SK-N-SH treated with all-trans-retinoic acid at 6 μM for 48 hours (cell line): ENCODE measurements around the gene NARS2.

Experiments
- ATAC-seq: fragments of 200-7000 bp; cut with Tn5 transposase; 3 replicates; pipeline ENCODE4 v1.9.1; 2020; ENCODE audit warnings: mild to moderate bottlenecking, moderate library complexity
- CSDC2 ChIP-seq: fragments of 250-450 bp; sonication (Bioruptor Pico); IDR thresholded peaks from 2 replicates; pipeline ENCODE4 v1.5.0; 2020; ENCODE audit warnings: mild to moderate bottlenecking, moderate library complexity
- GLIS3 ChIP-seq: fragments of 250-450 bp; sonication (Bioruptor Pico); IDR thresholded peaks from 2 replicates; pipeline ENCODE4 v1.5.0; 2020; ENCODE audit warnings: mild to moderate bottlenecking, moderate library complexity
- ISL1 ChIP-seq: fragments of 250-450 bp; sonication (Bioruptor Pico); IDR thresholded peaks from 2 replicates; pipeline ENCODE4 v2.1.2; 2022; ENCODE audit warnings: mild to moderate bottlenecking, moderate library complexity
- OSR1 ChIP-seq: fragments of 250-450 bp; sonication (Bioruptor Pico); IDR thresholded peaks from 2 replicates; pipeline ENCODE4 v1.8.0; 2022; ENCODE audit warnings: moderate library complexity, mild to moderate bottlenecking, inconsistent platforms
- PPARA ChIP-seq: fragments of 250-450 bp; sonication (Bioruptor Pico); IDR thresholded peaks from 2 replicates; pipeline ENCODE4 v1.5.0; 2020; ENCODE audit warnings: mild to moderate bottlenecking, borderline replicate concordance
- SNAI2 ChIP-seq: fragments of 250-450 bp; sonication (Bioruptor Pico); IDR thresholded peaks from 2 replicates; pipeline ENCODE4 v1.5.0; 2020; ENCODE audit warnings: mild to moderate bottlenecking, moderate library complexity
- TCF4 ChIP-seq: fragments of 250-450 bp; sonication (Bioruptor Pico); IDR thresholded peaks from 2 replicates; pipeline ENCODE4 v1.8.0; 2021; ENCODE audit warnings: mild to moderate bottlenecking, moderate library complexity, borderline replicate concordance
- TOX ChIP-seq: fragments of 250-450 bp; sonication (Bioruptor Pico); IDR thresholded peaks from 2 replicates; pipeline ENCODE4 v1.8.0; 2021; ENCODE audit warnings: mild to moderate bottlenecking, moderate library complexity, borderline replicate concordance
- ZC3H10 ChIP-seq: fragments of 250-450 bp; sonication (Bioruptor Pico); IDR thresholded peaks from 2 replicates; pipeline ENCODE4 v1.5.1; 2021; ENCODE audit warnings: mild to moderate bottlenecking, moderate library complexity
- ZFP3 ChIP-seq: fragments of 250-450 bp; sonication (Bioruptor Pico); IDR thresholded peaks from 2 replicates; pipeline ENCODE4 v1.5.0; 2020; ENCODE audit warnings: mild to moderate bottlenecking, moderate library complexity
- ZFP30 ChIP-seq: fragments of 450-650 bp; formaldehyde crosslinking; IDR thresholded peaks from 2 replicates; pipeline ENCODE4 v1.5.0; 2022; ENCODE audit warnings: mild to moderate bottlenecking, moderate library complexity
- ZNF565 ChIP-seq: fragments of 450-650 bp; formaldehyde crosslinking; conservative IDR thresholded peaks from 2 replicates; pipeline ENCODE4 v1.5.0; 2020; ENCODE audit warnings: low read depth, mild to moderate bottlenecking, moderate library complexity
- ZNF70 ChIP-seq: fragments of 450-650 bp; formaldehyde crosslinking; IDR thresholded peaks from 2 replicates; pipeline ENCODE4 v1.5.0; 2020; ENCODE audit warnings: mild to moderate bottlenecking, moderate library complexity
- TF ChIP-seq, protein P1 (sequence below): fragments of 250-450 bp; sonication (Bioruptor Pico); IDR thresholded peaks from 2 replicates; pipeline ENCODE4 v1.5.1; 2020; ENCODE audit warnings: low read depth, mild to moderate bottlenecking, moderate library complexity
- TF ChIP-seq, protein P2 (sequence below): fragments of 250-450 bp; sonication (Bioruptor Pico); IDR thresholded peaks from 2 replicates; pipeline ENCODE4 v1.5.1; 2021; ENCODE audit warnings: mild to moderate bottlenecking, moderate library complexity
- TF ChIP-seq, protein P3 (sequence below): fragments of 250-450 bp; sonication (Bioruptor Pico); IDR thresholded peaks from 2 replicates; pipeline ENCODE4 v1.8.0; 2021; ENCODE audit warnings: low read depth, mild to moderate bottlenecking, moderate library complexity, borderline replicate concordance
- TF ChIP-seq, protein P4 (sequence below): fragments of 250-450 bp; sonication (Bioruptor Pico); IDR thresholded peaks from 2 replicates; pipeline ENCODE4 v1.8.0; 2020; ENCODE audit warnings: mild to moderate bottlenecking, moderate library complexity, borderline replicate concordance
- TF ChIP-seq, protein P5 (sequence below): fragments of 250-450 bp; sonication (Bioruptor Pico); IDR thresholded peaks from 2 replicates; pipeline ENCODE4 v1.5.0; 2020; ENCODE audit warnings: mild to moderate bottlenecking, moderate library complexity

The NARS2 gene

DNA sequence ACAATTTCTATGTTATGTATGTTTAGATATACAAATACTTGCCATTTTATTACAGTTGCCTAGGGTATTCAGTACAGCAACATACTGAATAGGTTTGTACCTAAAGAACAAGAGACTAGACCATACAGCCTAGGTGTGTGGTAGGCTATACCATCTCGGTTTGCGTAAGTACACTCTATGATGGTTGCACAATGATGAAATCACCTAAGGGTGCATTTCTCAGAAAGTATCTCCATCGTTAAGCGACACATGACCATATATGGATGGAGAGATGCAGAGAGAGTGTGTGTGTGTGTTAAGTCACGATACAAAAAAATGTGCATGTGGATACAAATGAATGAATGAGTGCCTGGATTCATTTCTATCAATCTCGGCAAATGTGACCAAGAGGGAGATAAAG lies 37.7 kb downstream of the NARS2 start:
- no peak for ATAC-seq
- TF ChIP-seq CSDC2 (CRISPR knock-in tag) (no peak), SNAI2 (no peak), ISL1 (no peak), GLIS3 (CRISPR knock-in tag) (no peak), TOX (CRISPR knock-in tag) (no peak), ZNF70 (no peak)
- TF ChIP-seq, protein P1, sequence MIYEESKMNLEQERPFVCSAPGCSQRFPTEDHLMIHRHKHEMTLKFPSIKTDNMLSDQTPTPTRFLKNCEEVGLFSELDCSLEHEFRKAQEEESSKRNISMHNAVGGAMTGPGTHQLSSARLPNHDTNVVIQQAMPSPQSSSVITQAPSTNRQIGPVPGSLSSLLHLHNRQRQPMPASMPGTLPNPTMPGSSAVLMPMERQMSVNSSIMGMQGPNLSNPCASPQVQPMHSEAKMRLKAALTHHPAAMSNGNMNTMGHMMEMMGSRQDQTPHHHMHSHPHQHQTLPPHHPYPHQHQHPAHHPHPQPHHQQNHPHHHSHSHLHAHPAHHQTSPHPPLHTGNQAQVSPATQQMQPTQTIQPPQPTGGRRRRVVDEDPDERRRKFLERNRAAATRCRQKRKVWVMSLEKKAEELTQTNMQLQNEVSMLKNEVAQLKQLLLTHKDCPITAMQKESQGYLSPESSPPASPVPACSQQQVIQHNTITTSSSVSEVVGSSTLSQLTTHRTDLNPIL (CRISPR knock-in tag), result no peak
- TF ChIP-seq, all 23 proteins: peak for 0

DNA sequence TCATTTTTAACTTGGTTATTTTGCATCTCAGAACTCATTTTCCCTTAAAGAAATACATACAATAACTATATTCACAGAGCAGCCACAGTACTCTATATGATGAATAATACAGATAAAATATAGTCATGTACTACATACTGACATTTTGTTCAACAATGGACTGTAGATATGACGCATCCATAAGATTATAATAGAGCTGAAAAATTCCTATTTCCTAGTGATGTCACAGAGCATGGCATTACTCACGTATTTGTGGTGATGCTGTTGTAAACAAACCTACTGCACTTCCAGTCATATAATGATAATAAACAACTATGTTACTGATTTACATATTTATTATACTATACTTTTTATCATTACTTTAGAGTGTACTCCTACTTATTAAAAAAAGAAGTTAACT lies 38.7 kb downstream of the NARS2 start:
- TF ChIP-seq, protein P1 (CRISPR knock-in tag), result no peak
- TF ChIP-seq, all 23 proteins: peak for 0
- no peak for ATAC-seq

DNA sequence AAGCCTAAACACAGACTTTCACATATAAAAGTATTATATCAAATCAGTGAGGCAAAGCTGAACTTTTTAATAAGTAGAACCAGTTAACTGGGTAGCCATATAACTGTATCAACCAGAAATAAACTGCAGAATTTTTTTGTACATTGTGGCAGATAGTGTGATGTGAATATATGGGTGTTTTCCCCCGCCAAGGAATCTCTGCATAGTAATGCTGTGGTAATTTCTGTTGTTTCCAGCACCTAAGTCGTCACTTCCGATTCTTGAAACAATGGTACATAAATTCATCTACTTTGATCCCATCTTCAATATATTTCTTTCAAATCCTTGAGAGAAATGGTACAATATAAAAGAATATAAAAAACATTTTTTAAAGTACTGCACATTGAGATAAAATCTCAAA lies 39.6 kb downstream of the NARS2 start:
- ATAC-seq, result no peak
- TF ChIP-seq GLIS3 (CRISPR knock-in tag) (no peak), SNAI2 (no peak), TCF4 (CRISPR knock-in tag) (no peak), CSDC2 (CRISPR knock-in tag) (no peak), ZNF565 (CRISPR knock-in tag) (no peak)
- TF ChIP-seq, protein P2, sequence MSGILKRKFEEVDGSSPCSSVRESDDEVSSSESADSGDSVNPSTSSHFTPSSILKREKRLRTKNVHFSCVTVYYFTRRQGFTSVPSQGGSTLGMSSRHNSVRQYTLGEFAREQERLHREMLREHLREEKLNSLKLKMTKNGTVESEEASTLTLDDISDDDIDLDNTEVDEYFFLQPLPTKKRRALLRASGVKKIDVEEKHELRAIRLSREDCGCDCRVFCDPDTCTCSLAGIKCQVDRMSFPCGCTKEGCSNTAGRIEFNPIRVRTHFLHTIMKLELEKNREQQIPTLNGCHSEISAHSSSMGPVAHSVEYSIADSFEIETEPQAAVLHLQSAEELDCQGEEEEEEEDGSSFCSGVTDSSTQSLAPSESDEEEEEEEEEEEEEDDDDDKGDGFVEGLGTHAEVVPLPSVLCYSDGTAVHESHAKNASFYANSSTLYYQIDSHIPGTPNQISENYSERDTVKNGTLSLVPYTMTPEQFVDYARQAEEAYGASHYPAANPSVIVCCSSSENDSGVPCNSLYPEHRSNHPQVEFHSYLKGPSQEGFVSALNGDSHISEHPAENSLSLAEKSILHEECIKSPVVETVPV, result no peak
- TF ChIP-seq, protein P3, sequence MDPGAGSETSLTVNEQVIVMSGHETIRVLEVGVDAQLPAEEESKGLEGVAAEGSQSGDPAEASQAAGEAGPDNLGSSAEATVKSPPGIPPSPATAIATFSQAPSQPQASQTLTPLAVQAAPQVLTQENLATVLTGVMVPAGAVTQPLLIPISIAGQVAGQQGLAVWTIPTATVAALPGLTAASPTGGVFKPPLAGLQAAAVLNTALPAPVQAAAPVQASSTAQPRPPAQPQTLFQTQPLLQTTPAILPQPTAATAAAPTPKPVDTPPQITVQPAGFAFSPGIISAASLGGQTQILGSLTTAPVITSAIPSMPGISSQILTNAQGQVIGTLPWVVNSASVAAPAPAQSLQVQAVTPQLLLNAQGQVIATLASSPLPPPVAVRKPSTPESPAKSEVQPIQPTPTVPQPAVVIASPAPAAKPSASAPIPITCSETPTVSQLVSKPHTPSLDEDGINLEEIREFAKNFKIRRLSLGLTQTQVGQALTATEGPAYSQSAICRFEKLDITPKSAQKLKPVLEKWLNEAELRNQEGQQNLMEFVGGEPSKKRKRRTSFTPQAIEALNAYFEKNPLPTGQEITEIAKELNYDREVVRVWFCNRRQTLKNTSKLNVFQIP (CRISPR knock-in tag), result no peak
- TF ChIP-seq, protein P1 (CRISPR knock-in tag), result no peak

DNA sequence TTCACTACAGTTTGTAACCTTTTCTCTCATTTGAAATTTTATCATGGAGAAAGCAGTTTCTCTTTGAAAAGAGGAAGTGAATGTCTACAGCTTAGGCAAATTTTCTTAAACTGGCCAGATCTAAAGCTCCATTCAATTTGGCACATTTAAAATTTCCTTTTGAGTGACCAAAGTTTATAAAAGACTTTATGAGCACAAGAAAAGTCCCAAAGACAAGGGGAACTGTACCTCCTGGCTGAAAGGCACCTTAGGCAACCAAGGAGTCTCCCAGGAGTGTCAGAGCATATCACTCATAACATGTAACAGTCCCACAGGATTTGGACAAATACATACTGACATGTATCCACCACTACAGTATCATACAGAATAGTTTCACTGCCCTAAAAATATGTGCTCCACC lies 41.3 kb downstream of the NARS2 start:
- no peak for ATAC-seq
- no peak for TF ChIP-seq ZNF565 (CRISPR knock-in tag)
- TF ChIP-seq OSR1 (CRISPR knock-in tag), result no peak
- TF ChIP-seq, protein P2, result no peak
- TF ChIP-seq ZFP3 (CRISPR knock-in tag), result no peak
- TF ChIP-seq, protein P4, sequence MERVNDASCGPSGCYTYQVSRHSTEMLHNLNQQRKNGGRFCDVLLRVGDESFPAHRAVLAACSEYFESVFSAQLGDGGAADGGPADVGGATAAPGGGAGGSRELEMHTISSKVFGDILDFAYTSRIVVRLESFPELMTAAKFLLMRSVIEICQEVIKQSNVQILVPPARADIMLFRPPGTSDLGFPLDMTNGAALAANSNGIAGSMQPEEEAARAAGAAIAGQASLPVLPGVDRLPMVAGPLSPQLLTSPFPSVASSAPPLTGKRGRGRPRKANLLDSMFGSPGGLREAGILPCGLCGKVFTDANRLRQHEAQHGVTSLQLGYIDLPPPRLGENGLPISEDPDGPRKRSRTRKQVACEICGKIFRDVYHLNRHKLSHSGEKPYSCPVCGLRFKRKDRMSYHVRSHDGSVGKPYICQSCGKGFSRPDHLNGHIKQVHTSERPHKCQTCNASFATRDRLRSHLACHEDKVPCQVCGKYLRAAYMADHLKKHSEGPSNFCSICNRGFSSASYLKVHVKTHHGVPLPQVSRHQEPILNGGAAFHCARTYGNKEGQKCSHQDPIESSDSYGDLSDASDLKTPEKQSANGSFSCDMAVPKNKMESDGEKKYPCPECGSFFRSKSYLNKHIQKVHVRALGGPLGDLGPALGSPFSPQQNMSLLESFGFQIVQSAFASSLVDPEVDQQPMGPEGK, result no peak
- TF ChIP-seq TOX (CRISPR knock-in tag), result no peak
- TF ChIP-seq TCF4 (CRISPR knock-in tag), result no peak
- TF ChIP-seq ZNF70, result no peak
- TF ChIP-seq, protein P3 (CRISPR knock-in tag), result no peak
- no peak for TF ChIP-seq GLIS3 (CRISPR knock-in tag)
- TF ChIP-seq PPARA (CRISPR knock-in tag), result no peak
- no peak for TF ChIP-seq ZFP30 (CRISPR knock-in tag)
- no peak for TF ChIP-seq CSDC2 (CRISPR knock-in tag)
- no peak for TF ChIP-seq SNAI2
- no peak for TF ChIP-seq ZC3H10 (CRISPR knock-in tag)
- TF ChIP-seq, protein P5, sequence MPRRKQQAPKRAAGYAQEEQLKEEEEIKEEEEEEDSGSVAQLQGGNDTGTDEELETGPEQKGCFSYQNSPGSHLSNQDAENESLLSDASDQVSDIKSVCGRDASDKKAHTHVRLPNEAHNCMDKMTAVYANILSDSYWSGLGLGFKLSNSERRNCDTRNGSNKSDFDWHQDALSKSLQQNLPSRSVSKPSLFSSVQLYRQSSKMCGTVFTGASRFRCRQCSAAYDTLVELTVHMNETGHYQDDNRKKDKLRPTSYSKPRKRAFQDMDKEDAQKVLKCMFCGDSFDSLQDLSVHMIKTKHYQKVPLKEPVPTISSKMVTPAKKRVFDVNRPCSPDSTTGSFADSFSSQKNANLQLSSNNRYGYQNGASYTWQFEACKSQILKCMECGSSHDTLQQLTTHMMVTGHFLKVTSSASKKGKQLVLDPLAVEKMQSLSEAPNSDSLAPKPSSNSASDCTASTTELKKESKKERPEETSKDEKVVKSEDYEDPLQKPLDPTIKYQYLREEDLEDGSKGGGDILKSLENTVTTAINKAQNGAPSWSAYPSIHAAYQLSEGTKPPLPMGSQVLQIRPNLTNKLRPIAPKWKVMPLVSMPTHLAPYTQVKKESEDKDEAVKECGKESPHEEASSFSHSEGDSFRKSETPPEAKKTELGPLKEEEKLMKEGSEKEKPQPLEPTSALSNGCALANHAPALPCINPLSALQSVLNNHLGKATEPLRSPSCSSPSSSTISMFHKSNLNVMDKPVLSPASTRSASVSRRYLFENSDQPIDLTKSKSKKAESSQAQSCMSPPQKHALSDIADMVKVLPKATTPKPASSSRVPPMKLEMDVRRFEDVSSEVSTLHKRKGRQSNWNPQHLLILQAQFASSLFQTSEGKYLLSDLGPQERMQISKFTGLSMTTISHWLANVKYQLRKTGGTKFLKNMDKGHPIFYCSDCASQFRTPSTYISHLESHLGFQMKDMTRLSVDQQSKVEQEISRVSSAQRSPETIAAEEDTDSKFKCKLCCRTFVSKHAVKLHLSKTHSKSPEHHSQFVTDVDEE (CRISPR knock-in tag), result no peak
